ENCODE measurements around the gene TRIM9.

Gene TRIM9

DNA sequence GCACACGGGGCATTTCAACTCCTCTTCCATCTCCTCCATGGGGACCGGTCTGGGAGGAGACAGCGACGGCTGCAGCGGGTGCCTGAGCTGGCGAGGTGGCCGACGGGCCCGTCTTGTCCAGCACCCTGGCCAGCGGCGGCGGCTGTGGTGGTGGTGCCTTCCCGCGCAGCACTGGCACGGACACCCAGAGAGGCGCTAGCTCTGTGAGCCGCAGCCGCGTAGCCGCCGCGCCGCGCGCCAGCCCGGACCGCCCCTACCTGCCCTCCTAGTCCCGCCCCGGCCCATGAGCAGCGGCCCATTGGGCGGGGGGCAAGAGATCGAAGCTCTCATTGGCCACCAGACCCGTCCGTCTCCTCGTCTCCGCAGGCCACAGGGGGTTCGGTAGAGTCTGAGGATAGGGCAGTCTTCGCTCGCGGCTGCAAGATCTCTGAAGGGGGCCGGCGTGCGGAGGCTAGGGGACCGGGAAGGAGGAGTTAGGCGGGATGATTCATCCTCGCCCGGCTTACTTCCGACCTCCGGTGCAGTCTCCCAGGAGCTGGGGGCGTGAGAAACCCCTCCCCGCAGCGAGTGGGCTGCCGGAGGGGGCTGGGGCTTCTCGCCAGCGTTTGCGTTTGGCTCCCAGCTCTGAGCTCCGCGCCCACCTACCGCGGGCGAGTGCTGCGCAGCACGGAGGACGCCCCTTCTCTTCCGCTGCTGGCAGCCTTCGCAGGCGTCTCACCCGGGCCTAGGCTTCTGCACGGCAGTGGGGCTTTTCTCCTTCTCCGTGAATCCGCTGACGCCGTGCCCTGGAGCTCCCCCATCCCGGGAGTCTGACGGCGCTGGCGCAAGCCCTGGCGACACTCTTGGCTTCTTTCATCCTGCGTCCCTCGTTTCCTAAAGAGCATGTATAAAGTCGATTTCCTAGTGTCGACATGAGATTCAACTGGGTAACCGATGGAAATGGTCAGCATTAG, at the start of gene TRIM9:
TSS of gene TRIM9 (minus strand) at position 205 of the 953 bp plus-strand sequence. CDS start at position 39, 166 bp downstream.
- DNase-seq: peak; percentile 99

DNA sequence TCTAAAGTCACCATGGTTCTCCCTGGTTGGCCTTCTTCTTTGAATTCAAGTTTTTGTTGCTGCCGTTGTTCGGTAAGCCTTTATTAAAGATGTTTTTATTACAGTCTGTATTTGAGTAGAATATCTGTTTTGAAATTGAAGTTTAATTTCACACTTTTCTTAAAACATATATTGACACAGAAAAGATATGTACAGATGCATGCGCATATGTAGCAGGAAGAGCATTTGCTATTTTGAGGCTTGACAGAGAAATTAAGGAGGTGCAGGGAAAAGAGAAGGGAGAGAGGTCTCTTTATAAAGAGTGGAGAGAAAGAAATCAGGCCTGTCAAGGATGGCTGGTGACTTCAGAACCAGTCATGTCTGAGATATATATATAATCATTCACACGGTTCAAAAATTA, 46.0 kb upstream of the TRIM9 start:
- no peak for DNase-seq

DNA sequence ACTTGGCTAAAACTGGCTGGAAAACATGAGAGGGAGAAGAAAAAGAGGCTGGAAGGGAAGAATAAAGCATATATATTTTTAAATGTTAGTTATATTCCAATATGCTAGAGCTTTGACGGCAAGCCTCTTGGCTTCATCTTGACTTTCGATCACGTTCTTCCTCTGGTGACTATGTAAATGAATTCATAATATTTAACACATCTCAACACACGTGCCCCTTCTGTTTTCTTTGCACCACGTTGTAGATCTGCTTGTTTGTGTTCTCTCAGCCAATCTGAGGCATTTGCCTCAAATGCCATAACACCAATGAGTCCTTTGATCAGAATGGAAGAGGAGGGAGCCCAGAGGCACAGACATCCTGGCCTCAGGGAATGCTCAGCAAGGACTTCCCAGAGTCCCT, 45.4 kb upstream of the TRIM9 start:
- DNase-seq: no peak

DNA sequence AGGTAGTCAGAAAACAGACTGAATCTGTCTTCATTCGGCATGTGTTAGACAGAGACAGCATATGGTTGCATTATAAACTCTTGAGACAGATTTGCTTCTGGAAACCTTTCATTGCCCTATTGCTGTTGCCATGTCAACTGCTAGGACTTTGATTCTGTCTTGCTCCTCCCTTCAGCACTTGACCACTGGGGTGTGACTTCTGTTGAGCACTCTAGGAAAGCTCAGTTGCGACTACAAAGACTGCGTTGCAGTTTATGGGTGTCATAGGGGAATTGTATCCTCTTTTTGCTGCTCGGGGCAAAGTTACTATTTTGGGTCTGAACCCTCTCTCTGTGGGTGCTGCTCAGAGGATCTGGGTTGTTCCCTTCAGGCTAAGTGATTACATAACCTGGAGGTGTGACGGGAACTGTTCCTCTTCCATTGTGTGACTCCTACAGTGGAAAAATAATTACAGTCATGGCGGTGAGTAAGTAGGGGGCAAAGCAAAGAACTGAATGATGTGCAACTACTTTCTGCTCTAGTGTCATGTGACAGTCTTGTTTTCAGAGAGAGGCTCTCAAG, 44.3 kb upstream of the TRIM9 start:
- DNase-seq: no peak

DNA sequence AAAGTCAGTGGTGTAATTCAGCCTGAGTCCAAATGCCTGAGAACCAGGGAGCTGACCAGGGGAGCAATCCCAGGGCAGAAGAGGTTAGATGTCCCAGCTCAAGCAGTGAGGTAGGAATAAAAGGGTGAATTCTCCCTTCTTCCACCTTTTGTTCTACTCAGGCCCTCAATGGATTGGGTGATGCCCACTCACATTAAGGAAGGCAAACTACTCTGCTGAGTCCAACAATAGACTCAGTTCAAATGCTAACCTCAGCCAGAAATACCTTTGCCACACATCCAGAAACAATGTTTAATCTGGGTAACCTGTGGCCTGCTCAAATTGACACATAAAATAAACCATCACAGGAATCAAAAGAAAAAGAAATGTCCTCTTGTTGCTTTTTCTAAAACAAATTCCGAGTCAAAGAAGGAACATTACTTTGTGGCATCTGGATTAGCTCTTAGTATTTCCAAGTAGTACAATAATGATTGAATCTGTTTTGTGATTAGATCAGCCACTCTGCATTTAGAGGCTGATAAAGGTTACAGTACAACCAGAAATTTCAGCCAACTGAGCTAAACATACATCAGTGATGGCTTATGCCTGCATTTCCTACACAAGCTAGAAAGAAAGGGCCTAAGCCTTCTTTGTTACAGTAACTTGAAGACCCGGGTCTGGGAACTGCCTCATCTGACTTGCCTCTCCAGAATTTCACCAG, 43.6 kb upstream of the TRIM9 start:
- no peak for DNase-seq

DNA sequence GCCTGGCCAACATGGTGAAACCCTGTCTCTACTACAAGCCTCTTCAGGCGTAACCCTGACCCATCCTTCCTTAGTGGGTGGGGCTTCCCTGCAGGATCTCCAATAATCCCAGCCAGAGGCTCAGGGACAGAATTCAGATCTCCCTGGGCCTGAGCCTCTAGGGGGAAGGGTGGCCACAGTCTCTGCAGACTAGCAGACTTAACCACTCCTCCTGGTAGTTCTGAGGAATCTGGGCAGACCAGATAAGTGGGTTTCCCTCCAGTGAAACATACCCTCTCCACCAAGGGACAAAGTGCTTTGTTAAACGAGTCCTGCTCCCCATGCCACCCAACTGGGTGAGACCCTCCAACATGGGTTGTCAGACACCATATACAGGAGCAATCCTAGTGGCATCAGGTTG, 36.6 kb upstream of the TRIM9 start:
- no peak for DNase-seq

DNA sequence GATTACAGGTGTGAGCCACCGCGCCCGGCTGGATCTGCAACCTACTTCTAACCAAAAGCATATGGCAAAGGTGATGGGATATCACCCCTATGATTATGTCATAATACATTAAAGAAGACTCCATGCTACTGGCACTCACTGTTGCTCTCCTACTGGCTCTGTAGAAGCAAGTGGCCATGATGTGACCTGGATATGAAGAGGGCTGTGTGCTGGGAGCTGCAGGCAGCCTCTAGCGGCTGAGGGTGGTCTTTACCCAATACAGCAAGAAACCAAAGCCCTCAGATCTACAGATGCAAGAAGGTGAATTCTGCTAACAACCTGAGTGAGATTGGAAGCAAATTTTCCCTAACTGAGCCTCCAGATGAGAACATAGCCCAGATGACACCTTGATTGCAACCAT, 34.2 kb upstream of the TRIM9 start:
- DNase-seq: no peak

DNA sequence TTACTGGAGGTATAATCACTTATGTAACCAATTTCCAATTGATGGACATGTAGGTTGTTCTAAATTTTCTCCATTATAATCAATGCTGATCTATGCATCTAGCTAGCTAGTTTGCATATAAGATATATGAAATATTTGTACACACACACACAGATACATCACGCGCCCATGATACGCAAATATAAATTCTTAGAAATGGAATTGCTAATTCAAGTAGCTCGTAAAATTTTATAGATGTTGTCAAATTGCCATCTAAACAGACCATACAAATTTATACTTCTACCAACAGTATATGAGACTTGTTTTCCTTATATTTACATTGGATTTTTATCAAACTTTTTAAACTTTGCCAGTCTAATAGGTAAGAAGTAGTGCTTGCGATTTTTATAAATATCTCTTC, 29.1 kb upstream of the TRIM9 start:
- DNase-seq: no peak

DNA sequence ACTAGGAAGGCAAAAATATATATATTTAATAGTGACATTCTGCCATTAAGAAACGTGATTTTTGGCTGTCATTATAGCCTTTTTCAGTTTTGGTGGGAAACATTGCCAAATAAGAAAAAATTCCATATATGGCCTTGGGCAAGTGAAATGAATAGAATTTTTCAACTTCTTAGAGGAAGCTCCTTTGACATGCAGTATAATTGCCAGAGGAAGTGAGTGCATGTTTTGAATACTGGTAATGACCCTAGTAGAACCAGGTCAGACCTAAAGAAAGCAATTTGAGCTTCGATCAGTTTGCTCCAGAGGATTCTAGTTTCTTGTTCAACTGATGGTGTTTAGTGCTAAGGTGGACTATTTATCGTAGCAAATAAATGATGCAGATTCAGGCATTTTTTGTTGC, 26.2 kb upstream of the TRIM9 start:
- DNase-seq: no peak

DNA sequence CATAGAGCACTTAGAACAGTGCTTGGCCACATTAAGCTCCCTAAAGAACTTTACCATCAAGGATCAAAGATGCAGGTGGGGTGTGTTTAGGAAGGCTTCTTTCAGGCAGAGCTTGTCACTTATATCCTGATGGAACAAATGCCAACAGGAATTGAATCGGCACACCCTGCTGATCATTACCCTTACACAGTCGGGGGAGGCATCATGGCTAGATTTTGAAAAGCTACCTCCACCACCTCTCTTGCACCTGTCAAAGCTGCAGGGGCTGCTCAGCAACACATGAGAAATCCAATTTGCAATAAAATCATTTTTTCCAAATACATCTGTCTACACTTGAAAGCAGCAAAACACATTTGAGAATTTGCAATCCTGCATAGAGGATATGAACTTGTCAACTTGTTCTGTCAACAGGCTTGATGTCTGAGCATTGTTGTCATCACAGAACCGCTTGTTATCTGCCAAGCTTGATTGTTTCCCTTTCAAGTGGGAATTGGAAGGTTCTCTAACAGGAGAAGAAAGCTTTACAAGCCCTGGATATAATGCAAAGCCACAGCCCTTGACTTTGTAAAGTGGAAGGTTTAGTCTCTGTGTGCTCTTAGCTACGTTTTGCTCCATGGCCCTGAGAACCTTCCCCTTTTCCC, 24.6 kb upstream of the TRIM9 start:
- no peak for DNase-seq

DNA sequence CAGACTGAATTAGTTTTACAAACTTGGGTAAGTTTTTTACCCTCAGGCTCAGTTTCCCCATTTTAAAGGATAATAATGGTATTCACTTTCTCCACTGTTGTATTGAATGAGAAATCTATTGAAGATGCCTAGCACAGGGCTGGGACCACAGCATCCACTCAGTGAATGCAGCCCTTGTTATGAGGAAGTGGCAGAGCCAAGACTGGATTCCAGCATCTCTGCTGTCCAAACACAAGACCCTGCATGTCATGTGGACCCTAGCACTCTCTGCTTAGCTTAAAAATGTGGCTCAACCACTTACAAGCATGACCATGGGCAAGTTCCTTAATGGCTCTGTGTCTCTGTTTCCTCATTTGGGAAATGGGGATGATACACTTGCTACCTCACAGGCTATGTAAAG, 24.1 kb upstream of the TRIM9 start:
- DNase-seq: no peak

DNA sequence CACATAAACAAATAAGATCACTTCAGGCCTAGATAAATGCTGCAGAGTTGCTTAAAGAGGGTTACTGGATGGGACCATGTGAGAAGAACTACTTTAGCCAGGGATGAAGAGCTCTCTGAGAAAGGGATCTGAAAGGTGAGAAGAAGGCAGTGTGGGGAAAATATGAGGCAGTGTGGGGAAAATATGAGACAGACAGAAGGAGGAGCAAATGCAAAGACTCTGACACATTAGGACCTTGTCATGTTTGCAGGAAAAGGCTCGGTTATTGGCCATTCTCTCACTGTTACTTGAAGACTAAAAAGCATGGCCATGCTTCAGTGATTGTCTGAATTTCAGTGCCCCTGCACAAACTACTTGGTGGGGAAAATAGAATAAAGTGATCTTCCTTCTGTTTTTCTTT, 22.7 kb upstream of the TRIM9 start:
- no peak for DNase-seq

DNA sequence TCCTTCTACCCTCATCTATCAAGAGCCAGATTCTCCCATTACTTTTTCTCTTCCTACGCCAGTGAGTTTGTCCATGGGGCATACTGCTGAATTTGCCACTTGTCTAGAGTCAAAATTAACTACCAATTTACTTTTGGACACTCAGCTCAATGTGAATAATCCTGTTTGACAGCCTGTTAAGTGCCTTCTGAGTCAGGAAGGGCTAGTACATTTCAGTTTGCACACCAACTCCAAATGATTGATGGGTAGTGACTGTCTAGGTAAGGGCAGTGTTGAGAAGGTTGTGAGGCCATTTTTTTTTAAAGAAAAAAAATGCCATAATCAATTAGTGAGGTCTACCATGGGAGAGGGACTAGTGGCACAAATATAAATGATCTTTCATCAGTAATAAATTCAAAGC, 21.8 kb upstream of the TRIM9 start:
- no peak for DNase-seq

DNA sequence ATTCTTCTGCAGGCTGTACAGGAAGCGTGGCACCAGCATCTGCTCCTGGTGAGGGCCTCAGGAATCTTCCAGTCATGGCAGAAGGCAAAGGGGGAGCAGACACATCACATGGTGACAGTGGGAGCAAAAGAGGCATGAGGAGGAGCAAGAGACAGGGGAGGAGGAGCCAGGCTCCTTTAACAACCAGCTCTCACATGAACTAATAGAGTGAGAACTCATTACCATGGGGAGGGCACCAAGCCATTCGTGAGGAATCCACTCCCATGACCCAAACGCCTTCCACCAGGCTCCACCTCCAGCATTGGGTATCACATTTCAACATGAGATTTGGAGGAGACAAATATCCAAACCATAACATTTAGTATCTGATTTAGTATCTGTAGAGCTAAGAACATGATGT, 14.7 kb upstream of the TRIM9 start:
- no peak for DNase-seq

DNA sequence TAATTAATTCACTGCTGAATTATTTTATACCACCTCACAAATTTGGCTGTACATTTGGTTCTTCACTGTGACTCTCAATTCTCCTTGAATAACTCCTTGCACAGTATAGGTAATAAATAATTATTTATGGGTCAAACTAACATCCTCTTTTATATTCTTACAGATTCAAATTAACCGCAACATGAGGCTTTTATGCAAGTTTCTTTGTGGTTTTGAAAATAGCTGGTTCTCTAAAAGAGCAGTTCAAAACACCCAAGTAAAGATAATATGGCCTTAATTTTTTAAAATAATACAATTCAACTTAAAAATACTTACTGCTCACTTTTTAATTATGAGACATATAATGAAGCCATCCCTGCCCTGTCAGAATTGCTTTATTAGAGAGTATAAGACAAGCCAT, 12.9 kb upstream of the TRIM9 start:
- no peak for DNase-seq

DNA sequence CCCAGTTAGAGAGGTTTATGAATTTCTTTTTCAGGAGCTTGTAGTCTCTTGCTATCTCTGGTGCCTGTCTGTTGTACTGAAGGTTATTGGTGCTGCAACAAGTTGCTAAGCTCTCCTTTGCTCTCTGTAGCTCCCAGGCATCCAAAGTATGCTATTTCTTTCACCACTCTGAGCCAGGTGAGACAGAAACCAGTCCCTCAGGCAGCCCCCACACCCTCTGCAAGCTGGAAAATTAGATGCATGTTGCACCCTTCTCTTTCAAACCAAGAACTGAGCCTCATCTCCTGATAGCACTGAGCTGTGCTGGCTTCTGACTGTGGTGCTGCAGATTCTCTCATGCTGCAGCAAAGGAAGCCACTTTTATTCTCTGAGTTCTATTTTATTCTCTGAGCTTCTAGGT, 9.6 kb upstream of the TRIM9 start:
- DNase-seq: no peak

DNA sequence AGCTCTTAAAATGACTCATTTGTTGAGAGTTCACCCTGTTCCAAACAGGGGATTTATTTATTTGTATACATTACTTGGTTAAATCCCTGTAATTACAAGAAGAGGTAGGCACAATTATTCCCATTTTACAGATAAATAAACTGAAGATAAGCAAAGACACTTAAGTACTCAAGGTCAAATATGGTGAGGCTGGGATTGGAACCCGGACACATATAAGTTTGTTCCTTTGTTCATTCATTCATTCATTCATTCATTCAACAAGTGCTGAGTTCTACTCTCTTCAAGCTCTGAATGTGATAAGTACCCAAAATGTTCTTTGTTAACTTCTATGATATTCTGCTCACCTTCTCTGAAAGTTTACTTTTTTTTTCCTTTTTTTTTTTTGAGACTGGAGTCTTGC, 2.4 kb upstream of the TRIM9 start:
- DNase-seq: peak; percentile 24

DNA sequence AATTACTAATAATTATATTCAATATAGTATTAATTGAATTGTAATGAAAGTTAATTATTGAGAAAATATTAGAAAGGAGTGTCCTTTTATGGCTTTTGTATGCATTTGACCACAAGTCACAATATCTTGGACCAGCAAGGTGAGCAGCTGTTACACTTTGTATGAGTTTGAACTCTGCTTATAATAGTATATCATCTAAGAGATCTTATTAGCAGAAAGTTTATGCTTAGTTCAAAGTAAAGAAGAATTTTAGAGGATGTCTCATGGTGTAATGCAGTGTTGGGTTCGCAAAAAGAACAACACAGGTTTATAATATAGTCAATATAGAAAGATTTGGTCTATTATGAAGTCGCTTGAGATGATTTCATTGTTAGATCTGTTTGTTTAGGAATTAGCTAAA, 2.0 kb upstream of the TRIM9 start:
- no peak for DNase-seq

DNA sequence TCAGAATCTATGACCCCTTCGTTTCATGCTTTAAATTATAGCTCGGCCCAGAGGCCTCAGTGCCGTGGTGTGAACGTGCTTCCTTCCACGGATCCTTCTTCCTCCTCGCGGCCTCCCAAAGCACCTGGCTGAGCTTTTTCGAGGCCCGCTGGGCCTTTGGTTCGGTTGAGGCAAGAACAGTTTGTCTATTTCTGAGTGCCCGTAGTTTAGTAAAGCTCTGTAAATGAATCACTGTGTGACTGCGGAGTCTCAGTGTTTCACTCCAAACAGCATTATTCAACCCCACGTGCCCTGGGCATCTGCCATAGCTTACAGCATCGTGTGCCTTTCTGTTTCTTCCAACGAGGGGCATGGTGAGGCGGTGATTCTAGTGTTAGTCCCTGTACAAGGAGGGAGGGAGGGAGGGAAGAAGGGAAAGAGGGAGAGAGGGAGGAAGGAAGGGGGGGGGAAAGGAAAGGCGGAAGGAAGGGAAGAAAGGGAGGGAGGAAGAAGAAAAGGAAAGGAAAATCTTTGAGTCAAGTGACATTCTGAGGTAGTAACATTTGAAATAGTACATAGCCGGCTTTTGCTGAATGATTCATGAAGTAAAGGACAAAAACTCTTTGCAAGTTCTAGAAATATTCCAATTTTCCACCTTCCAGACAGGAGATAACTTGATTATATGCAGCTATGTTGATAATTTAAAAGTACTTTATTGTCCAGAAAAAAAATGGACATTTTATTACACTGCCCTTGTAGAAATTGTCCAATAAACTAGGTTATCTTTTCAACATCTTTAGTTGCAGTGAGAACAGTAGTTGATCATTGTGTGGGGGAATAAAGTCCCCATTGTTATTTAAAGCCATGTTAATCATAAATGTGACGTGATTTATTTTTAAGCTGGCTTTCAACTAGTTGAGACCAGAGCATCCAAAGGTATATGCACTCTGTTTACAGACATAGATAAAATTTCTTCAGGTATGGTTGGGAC, 1.2 kb upstream of the TRIM9 start:
- DNase-seq: peak; percentile 59

DNA sequence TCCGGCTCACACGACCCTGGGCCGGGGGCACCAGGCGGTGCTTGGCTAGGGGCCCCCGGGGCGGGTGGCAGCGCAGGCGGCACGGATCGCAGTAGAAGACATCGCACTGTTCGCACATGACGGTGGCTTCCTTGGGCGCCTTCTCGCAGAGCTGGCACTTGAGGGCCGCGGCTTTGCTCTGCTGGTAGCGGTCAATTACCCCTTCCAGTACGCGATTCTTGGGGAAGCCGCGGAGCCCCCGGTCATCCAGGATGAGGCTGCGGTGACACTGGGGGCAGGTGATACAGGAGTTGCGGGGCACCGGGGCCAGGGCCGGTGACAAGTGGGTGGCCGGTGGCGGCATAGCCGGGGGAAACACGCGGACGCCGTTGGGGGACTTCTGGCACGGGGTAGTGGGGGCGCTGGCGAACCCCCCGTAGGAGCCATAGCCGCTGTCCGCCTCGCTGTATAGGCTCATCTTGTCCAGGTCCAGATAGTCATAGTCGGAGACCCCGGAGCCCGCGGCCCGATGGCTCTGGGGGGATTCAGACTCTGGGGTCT, 553 bp downstream of the TRIM9 start:
- DNase-seq: peak; percentile 38

DNA sequence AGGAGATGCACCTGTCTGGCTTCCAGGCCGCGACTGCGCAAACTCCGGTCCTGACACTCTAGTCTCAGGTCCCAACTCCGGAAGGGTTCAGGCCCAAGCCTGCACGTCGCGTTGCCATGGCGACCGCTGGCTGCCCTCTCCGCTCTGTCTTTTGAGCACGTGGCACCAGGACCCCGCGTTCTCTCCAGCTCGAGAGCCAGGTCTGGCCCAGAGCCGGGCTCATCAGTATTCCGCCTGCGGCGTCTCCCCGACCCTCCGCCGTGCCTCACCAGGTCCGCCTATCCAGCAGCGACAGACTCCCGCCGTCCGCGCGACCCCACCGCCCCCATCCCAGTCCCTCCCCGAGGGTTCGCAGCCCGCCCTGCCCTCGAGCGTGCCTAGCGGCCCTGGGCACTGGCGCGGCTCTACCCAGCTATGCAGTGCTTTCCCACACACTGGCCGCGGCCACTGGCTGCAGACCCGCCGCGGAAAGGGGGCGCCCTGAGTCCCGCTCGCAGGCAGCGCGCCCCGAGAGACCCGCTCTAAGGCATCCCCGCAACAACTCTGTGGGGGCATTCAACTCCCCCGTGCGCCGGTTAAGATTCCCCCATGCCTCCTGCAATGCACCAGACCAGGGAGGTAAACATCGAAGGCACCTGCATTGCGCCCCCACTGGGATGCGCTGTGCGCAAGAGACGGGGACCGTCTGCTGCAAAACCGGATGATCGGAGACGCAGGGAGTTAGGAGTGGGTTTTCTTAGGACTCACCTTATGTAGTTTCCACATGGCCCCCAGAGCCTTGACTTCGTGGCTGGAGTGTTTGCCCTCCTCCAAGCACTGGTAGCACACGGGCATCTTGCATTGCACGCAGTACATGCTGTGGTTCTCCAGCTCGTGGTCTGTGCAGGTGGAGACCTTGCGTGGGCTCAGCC, 1.3 kb downstream of the TRIM9 start:
- DNase-seq: peak; percentile 86
